Endothelial cell of umbilical vein (primary cell): ENCODE results near the gene HMGB3. TPM values are rescaled to one million over a fixed set of nuclear protein-coding genes. Genes with fewer than 3 reads are reported as not detected.

Experiments
- BruUV-seq: library from RNA; stranded (reverse); fragments of 400-500 nt; replicated peaks from 2 replicates; lab custom pipeline; 2021; lab: Mats Ljungman, UMichigan
- CTCF ChIA-PET: fragments of 300-600, 350-600 bp; sonication (Branson Sonifier 250); formaldehyde crosslinking; loops from one replicate; lab custom pipeline; 2021; ENCODE audit warnings: antibody characterized with exemption, inconsistent platforms; lab: Charles Lee
- POLR2A ChIA-PET: fragments of 300-600, 350-600 bp; sonication (Branson Sonifier 250); formaldehyde crosslinking; loops from one replicate; lab custom pipeline; 2021; ENCODE audit warnings: antibody characterized with exemption, inconsistent platforms; lab: Charles Lee
- DNase-seq: peaks from one replicate; pipeline ENCODE4 v3.0.0-alpha.2; 2011; ENCODE audit warnings: low read depth, low spot score
- FAIRE-seq: peaks from 2 replicates; lab custom pipeline; 2011; peaks lifted over from hg19 to GRCh38; lab: Jason Lieb, UNC
- H2AFZ ChIP-seq: 2 replicates; pipeline ENCODE4 v1.6.0; 2012; ENCODE audit warnings: low read depth, low read length, control low read depth, inconsistent platforms
- H3K27ac ChIP-seq: 2 replicates; pipeline ENCODE4 v1.5.1; 2011; ENCODE audit warnings: low read depth, mild to moderate bottlenecking, control low read depth, low read length, moderate library complexity; ENCODE audit not compliant: insufficient read depth
- H3K27me3 ChIP-seq, 2 experiments: 2 replicates each; pipeline versions ENCODE4 v1.6.0 to v1.6.1; 2011; ENCODE audit warnings: low read length in 2 of 2, mixed read lengths in 1 of 2; ENCODE audit not compliant: control insufficient read depth in 2 of 2, insufficient read depth in 2 of 2
- H3K36me3 ChIP-seq, 2 experiments: 2 replicates in 1 of 2; 3 replicates in 1 of 2; pipeline ENCODE4 v1.5.1; 2011; ENCODE audit warnings: low read length in 2 of 2, mild to moderate bottlenecking in 1 of 2, moderate library complexity in 1 of 2; ENCODE audit not compliant: control insufficient read depth in 2 of 2, insufficient read depth in 2 of 2; ENCODE audit errors: extremely low read depth in 1 of 2
- H3K4me1 ChIP-seq: 3 replicates; pipeline ENCODE4 v1.5.1; 2011; ENCODE audit warnings: mild to moderate bottlenecking, low read length; ENCODE audit not compliant: control insufficient read depth, insufficient read depth; ENCODE audit errors: extremely low read depth
- H3K4me2 ChIP-seq: 2 replicates; pipeline ENCODE4 v1.6.1; 2011; ENCODE audit warnings: low read length, control low read depth, mixed read lengths; ENCODE audit not compliant: insufficient read depth
- H3K4me3 ChIP-seq, 3 experiments: fragments of 200-600 bp in 1 of 3; sonication (generic), shearing (Covaris generic) in 1 of 3; replicated peaks in 1 of 3; 2 replicates each; pipeline ENCODE4 v1.5.1; 2011 to 2016; ENCODE audit warnings: control low read depth in 3 of 3, low read length in 3 of 3, mild to moderate bottlenecking in 2 of 3, inconsistent platforms in 1 of 3, low read depth in 1 of 3, moderate library complexity in 1 of 3; ENCODE audit not compliant: insufficient read depth in 1 of 3
- H3K79me2 ChIP-seq: 2 replicates; pipeline ENCODE4 v1.6.0; 2012; ENCODE audit warnings: low read length, inconsistent platforms; ENCODE audit not compliant: control insufficient read depth, insufficient read depth
- H3K9ac ChIP-seq: replicated peaks from 2 replicates; pipeline ENCODE3; 2011; ENCODE audit warnings: low read length, control low read depth; ENCODE audit not compliant: insufficient read depth; ENCODE audit errors: extremely low read depth
- H3K9me1 ChIP-seq: replicated peaks from 3 replicates; pipeline ENCODE4 v1.6.0; 2011; ENCODE audit warnings: mild to moderate bottlenecking, low read length; ENCODE audit not compliant: control insufficient read depth, insufficient read depth; ENCODE audit errors: extremely low read depth
- H3K9me3 ChIP-seq: replicated peaks from 2 replicates; pipeline ENCODE4 v1.5.1; 2012; ENCODE audit warnings: low read length, inconsistent platforms; ENCODE audit not compliant: control insufficient read depth, insufficient read depth
- H4K20me1 ChIP-seq: replicated peaks from 2 replicates; pipeline ENCODE3; 2011; ENCODE audit warnings: mild to moderate bottlenecking, low read length; ENCODE audit not compliant: control insufficient read depth, insufficient read depth; ENCODE audit errors: extremely low read depth
- EZH2 ChIP-seq: IDR thresholded peaks from 2 replicates; pipeline ENCODE4 v1.6.1; 2012; ENCODE audit warnings: borderline replicate concordance, low read depth, mild to moderate bottlenecking, moderate library complexity, low read length, inconsistent platforms; ENCODE audit not compliant: severe bottlenecking
- FOS ChIP-seq: IDR thresholded peaks from 2 replicates; pipeline ENCODE4 v1.6.1; 2011; ENCODE audit warnings: mild to moderate bottlenecking, low read length, moderate library complexity, borderline replicate concordance; ENCODE audit not compliant: insufficient read depth
- GATA2 ChIP-seq: IDR thresholded peaks from 2 replicates; pipeline ENCODE4 v1.7.0; 2011; ENCODE audit warnings: low read depth, mild to moderate bottlenecking, moderate library complexity, mixed read lengths, low read length; ENCODE audit not compliant: insufficient read length, insufficient read depth
- JUN ChIP-seq: IDR thresholded peaks from 2 replicates; pipeline ENCODE4 v1.6.1; 2011; ENCODE audit warnings: borderline replicate concordance, low read depth; ENCODE audit not compliant: insufficient read length, insufficient read depth
- MYC ChIP-seq: IDR thresholded peaks from one replicate; pipeline ENCODE4 v1.6.1; 2011; ENCODE audit warnings: mild to moderate bottlenecking, low read depth, low read length
- POLR2A ChIP-seq: IDR thresholded peaks from 2 replicates; pipeline ENCODE4 v1.6.1; 2012; ENCODE audit warnings: low read depth, mild to moderate bottlenecking, control low read depth, low read length
- POLR2AphosphoS5 ChIP-seq: IDR thresholded peaks from 2 replicates; pipeline ENCODE4 v1.6.1; 2012; ENCODE audit warnings: low read depth, mild to moderate bottlenecking, control low read depth, low read length, moderate library complexity; ENCODE audit not compliant: insufficient read depth
- dilution Hi-C: fragments of 300-500 bp; cut with MboI; formaldehyde crosslinking; loops from one replicate; pipeline ENCODE4 v1.15.0; 2019; ENCODE audit warnings: low sequenced_read_pairs; ENCODE audit not compliant: extremely low pct_ligation_motif_present
- intact Hi-C: fragments of 100-400 bp; cut with micrococcal nuclease; formaldehyde crosslinking; loops from one replicate; pipeline ENCODE4 v1.10.0; 2022
- polyA plus RNA-seq, 4 experiments: library from polyadenylated mRNA; depleted of rRNA in 3 of 4; stranded (reverse) in 3 of 4; unstranded in 1 of 4; fragments of >200 nt; gene quantifications; 2 replicates each; pipeline versions ENCODE4 v1.2.1 to v1.2.3, GENCODE V29; 2011 to 2012; ENCODE audit warnings: missing spikeins in 1 of 4
- total RNA-seq: library from RNA; stranded (reverse); gene quantifications from 2 replicates; pipeline ENCODE4 v1.2.3, GENCODE V29; 2021
- TF ChIP-seq, protein P1 (sequence below), 2 donors: IDR thresholded peaks; 1 replicate in 1 of 2; 2 replicates in 1 of 2; pipeline ENCODE4 v1.5.1; 2011; ENCODE audit warnings: low read length in 2 of 2, mild to moderate bottlenecking in 2 of 2, moderate library complexity in 2 of 2, control low read depth in 1 of 2, inconsistent platforms in 1 of 2, low read depth in 1 of 2; ENCODE audit not compliant: insufficient read depth in 1 of 2; ENCODE audit errors: extremely low read depth in 1 of 2
- TF ChIP-seq, protein P2 (sequence below): IDR thresholded peaks from 2 replicates; pipeline ENCODE4 v1.6.1; 2011; ENCODE audit not compliant: insufficient read depth, insufficient read length

Gene HMGB3
- total and polyA plus RNA-seq, 2 donors (not counting 3 experiments of a cell fraction or from before 2014, with no cell fraction given): 13.7 to 124 TPM

DNA sequence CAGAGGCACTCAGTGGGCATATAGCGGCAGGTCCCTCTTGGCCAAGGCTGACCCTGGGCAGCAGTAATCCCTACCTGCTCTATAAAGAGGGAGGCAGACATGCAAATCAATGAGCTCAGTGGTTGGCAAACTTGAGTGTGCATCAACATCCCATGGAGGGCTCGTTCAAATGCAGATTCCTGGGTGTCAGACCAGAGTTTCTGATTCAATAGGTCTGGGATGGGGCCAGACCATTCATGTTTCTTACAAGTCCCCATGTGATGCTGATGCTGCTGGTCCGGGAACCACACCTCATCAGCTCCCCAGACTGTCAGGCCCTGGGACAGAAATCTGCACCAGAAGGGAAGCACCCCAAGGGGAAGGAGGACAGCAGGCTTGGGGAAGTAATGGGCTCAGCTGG, 38.9 kb upstream of the HMGB3 start:
- H2AFZ ChIP-seq: no peak overlapping the region
- H3K9ac ChIP-seq: no peak overlapping the region
- no peak overlapping the region for H3K4me3 ChIP-seq
- no peaks in the 10 kb centered on the region for H3K9me1 ChIP-seq
- H3K27ac ChIP-seq: no peak overlapping the region
- H3K79me2 ChIP-seq: no peaks in the 10 kb centered on the region
- CTCF ChIA-PET: no interaction called here
- no peak for TF ChIP-seq POLR2AphosphoS5
- no peak for TF ChIP-seq FOS
- no peak for TF ChIP-seq GATA2
- TF ChIP-seq, protein P1, sequence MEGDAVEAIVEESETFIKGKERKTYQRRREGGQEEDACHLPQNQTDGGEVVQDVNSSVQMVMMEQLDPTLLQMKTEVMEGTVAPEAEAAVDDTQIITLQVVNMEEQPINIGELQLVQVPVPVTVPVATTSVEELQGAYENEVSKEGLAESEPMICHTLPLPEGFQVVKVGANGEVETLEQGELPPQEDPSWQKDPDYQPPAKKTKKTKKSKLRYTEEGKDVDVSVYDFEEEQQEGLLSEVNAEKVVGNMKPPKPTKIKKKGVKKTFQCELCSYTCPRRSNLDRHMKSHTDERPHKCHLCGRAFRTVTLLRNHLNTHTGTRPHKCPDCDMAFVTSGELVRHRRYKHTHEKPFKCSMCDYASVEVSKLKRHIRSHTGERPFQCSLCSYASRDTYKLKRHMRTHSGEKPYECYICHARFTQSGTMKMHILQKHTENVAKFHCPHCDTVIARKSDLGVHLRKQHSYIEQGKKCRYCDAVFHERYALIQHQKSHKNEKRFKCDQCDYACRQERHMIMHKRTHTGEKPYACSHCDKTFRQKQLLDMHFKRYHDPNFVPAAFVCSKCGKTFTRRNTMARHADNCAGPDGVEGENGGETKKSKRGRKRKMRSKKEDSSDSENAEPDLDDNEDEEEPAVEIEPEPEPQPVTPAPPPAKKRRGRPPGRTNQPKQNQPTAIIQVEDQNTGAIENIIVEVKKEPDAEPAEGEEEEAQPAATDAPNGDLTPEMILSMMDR (IDR thresholded peaks at IDR 0.05; ENCODE audit: extremely low read depth in 1 of 2, insufficient read depth in 1 of 2, low read depth in 1 of 2, low read length in 2 of 2): no peak
- no peak for TF ChIP-seq JUN
- no peak for TF ChIP-seq POLR2A
- TF ChIP-seq, protein P2, sequence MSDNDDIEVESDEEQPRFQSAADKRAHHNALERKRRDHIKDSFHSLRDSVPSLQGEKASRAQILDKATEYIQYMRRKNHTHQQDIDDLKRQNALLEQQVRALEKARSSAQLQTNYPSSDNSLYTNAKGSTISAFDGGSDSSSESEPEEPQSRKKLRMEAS: no peak
- no peak for TF ChIP-seq EZH2
- no peak for TF ChIP-seq MYC
- H3K4me2 ChIP-seq: no peak overlapping the region
- DNase-seq: no peak
- dilution Hi-C loops: no loop called here
- H3K27me3 ChIP-seq: no peaks in the 10 kb centered on the region
- no TSS peak for BruUV-seq
- H3K36me3 ChIP-seq: no peaks in the 10 kb centered on the region
- POLR2A ChIA-PET: no interaction called here
- H3K4me1 ChIP-seq: no peaks in the 10 kb centered on the region
- FAIRE-seq: no peak
- intact Hi-C loops: no loop called here
- no peaks in the 10 kb centered on the region for H3K9me3 ChIP-seq
- no peaks in the 10 kb centered on the region for H4K20me1 ChIP-seq
